HG03066 (cell line): Measurements from ENCODE around the gene NCAM1.

Experiments
- ATAC-seq: cut with Tn5 transposase; IDR thresholded peaks from one replicate; pipeline ENCODE4 v1.9.1; 2021; ENCODE audit warnings: low read depth; ENCODE audit not compliant: unreplicated experiment

NCAM1 gene

GRCh38 chr11:113242767-113243397, 281.7 kb downstream of the NCAM1 start:
- ATAC-seq: no peak

- no peak for ATAC-seq
Observed at GRCh38 chr11:113243696-113244095, 282.5 kb downstream of the NCAM1 start.

GRCh38 chr11:113245216-113245615, 284.0 kb downstream of the NCAM1 start:
- no peak for ATAC-seq

GRCh38 chr11:113247221-113247620, 286.0 kb downstream of the NCAM1 start:
- no peak for ATAC-seq

GRCh38 chr11:113247966-113248365, 286.7 kb downstream of the NCAM1 start:
- no peak for ATAC-seq

- no peak for ATAC-seq
Observed at GRCh38 chr11:113248702-113249490, 287.7 kb downstream of the NCAM1 start.

GRCh38 chr11:113249491-113249763, 288.2 kb downstream of the NCAM1 start:
- ATAC-seq: no peak

GRCh38 chr11:113249786-113250185, 288.6 kb downstream of the NCAM1 start:
- ATAC-seq: no peak

GRCh38 chr11:113251281-113251680, 290.1 kb downstream of the NCAM1 start:
- ATAC-seq: no peak

- no peak for ATAC-seq
Observed at GRCh38 chr11:113253406-113253805, 292.2 kb downstream of the NCAM1 start.

GRCh38 chr11:113255096-113255495, 293.9 kb downstream of the NCAM1 start:
- ATAC-seq: no peak

GRCh38 chr11:113255741-113256140, 294.5 kb downstream of the NCAM1 start:
- ATAC-seq: no peak

- no peak for ATAC-seq
Observed at GRCh38 chr11:113256431-113257202, 295.4 kb downstream of the NCAM1 start.

- ATAC-seq: no peak
Observed at GRCh38 chr11:113260096-113260425, 298.8 kb downstream of the NCAM1 start.

- ATAC-seq: no peak
Observed at GRCh38 chr11:113260541-113260940, 299.3 kb downstream of the NCAM1 start.

GRCh38 chr11:113261709-113262475, 300.7 kb downstream of the NCAM1 start:
- ATAC-seq: no peak

GRCh38 chr11:113262594-113262993, 301.4 kb downstream of the NCAM1 start:
- no peak for ATAC-seq

- ATAC-seq: no peak
Observed at GRCh38 chr11:113263458-113264259, 302.4 kb downstream of the NCAM1 start.

GRCh38 chr11:113265362-113265761, 304.1 kb downstream of the NCAM1 start:
- no peak for ATAC-seq

GRCh38 chr11:113267493-113267892, 306.3 kb downstream of the NCAM1 start:
- ATAC-seq: no peak
